Head of caudate nucleus (tissue), 42 donors: ENCODE measurements around the gene SMIM28.
A peak's percentile ranks its signal among the peaks of the same experiment; 100 is the strongest.

ENCODE experiments used
- DNase-seq, 42 donors: peaks; one replicate each; pipeline versions ENCODE4 v3.0.0 to v3.0.0-alpha.2; 2020 to 2021; ENCODE audit warnings: mixed read lengths in 7 of 42
- intact Hi-C: fragments of 100-400 bp; cut with DNase I; formaldehyde crosslinking; loops from one replicate; pipeline ENCODE4 v1.15.0; 2022

Gene SMIM28

GRCh38 chr6:138402838-138403187, 25.1 kb downstream of the SMIM28 start:
- peak in 1 of 42 donors; percentile 30 for DNase-seq

GRCh38 chr6:138403324-138403800, 25.7 kb downstream of the SMIM28 start:
- intact Hi-C loops, result loop anchor here (10.0 kb wide), 1 partner anchor 289 kb away; no protein-coding TSS in a partner anchor
- DNase-seq, result peak in 36 of 42 donors; percentile 10 to 66 (median 34)

More at GRCh38 chr6:138402838-138403187, 25.1 kb downstream of the SMIM28 start:
- intact Hi-C loops, result loop anchor here (10.0 kb wide), 1 partner anchor 288 kb away; no protein-coding TSS in a partner anchor

GRCh38 chr6:138403801-138404665, 26.3 kb downstream of the SMIM28 start, which contains the start of gene HEBP2:
Gene HEBP2, plus strand, starts transcription at chr6:138404223. Its CDS starts 273 bp downstream, at chr6:138404496.
- peak; percentile 39 to 88 (median 77) for DNase-seq
- intact Hi-C loops, result loop anchor here (10.0 kb wide), 1 partner anchor 289 kb away; no protein-coding TSS in a partner anchor

- peak in 26 of 42 donors; percentile 6 to 52 (median 20) for DNase-seq
Observed at GRCh38 chr6:138404666-138405337, 27.1 kb downstream of the SMIM28 start.

GRCh38 chr6:138405816-138406413, 28.2 kb downstream of the SMIM28 start:
- intact Hi-C loops, result loop anchor here (10.0 kb wide), 1 partner anchor 291 kb away; no protein-coding TSS in a partner anchor
- DNase-seq, result no peak

More at GRCh38 chr6:138404666-138405337, 27.1 kb downstream of the SMIM28 start:
- intact Hi-C loops, result loop anchor here (10.0 kb wide), 1 partner anchor 290 kb away; no protein-coding TSS in a partner anchor

GRCh38 chr6:138406443-138406842, 28.7 kb downstream of the SMIM28 start:
- intact Hi-C loops, result loop anchor here (10.0 kb wide), 1 partner anchor 292 kb away; no protein-coding TSS in a partner anchor
- no peak for DNase-seq

- intact Hi-C loops, result no loop called here
Observed at GRCh38 chr6:138410048-138410735, 32.5 kb downstream of the SMIM28 start.

GRCh38 chr6:138410972-138411880, 33.5 kb downstream of the SMIM28 start:
- no peak for DNase-seq
- intact Hi-C loops, result no loop called here

More at GRCh38 chr6:138410048-138410735, 32.5 kb downstream of the SMIM28 start:
- no peak for DNase-seq

GRCh38 chr6:138415125-138415524, 37.4 kb downstream of the SMIM28 start:
- intact Hi-C loops, result no loop called here
- peak in 1 of 42 donors; percentile 41 for DNase-seq

GRCh38 chr6:138416206-138416605, 38.5 kb downstream of the SMIM28 start:
- DNase-seq, result no peak
- intact Hi-C loops, result no loop called here

- intact Hi-C loops, result no loop called here
- DNase-seq, result no peak
Observed at GRCh38 chr6:138417493-138418117, 39.9 kb downstream of the SMIM28 start.

GRCh38 chr6:138418118-138418742, 40.5 kb downstream of the SMIM28 start:
- intact Hi-C loops, result no loop called here
- DNase-seq, result no peak

GRCh38 chr6:138419766-138420165, 42.1 kb downstream of the SMIM28 start:
- intact Hi-C loops, result loop anchor here (10.0 kb wide), 1 partner anchor 165 kb away; no protein-coding TSS in a partner anchor
- no peak for DNase-seq

- intact Hi-C loops, result loop anchor here (10.0 kb wide), 1 partner anchor 164 kb away; no protein-coding TSS in a partner anchor
Observed at GRCh38 chr6:138420356-138420755, 42.7 kb downstream of the SMIM28 start.

GRCh38 chr6:138421089-138421488, 43.4 kb downstream of the SMIM28 start:
- DNase-seq, result no peak
- intact Hi-C loops, result loop anchor here (10.0 kb wide), 1 partner anchor 164 kb away; no protein-coding TSS in a partner anchor

More at GRCh38 chr6:138420356-138420755, 42.7 kb downstream of the SMIM28 start:
- DNase-seq, result no peak

GRCh38 chr6:138421608-138422007, 43.9 kb downstream of the SMIM28 start:
- DNase-seq, result no peak
- intact Hi-C loops, result loop anchor here (10.0 kb wide), 1 partner anchor 163 kb away; no protein-coding TSS in a partner anchor
